Body of pancreas (tissue), 4 donors: ENCODE measurements around the gene SLC25A52.

Experiments used
- CTCF ChIP-seq, 7 experiments: fragments of 450-650 bp in 4 of 7; fragments of 200-600 bp in 3 of 7; sonication (generic) in 3 of 7; IDR thresholded peaks; one replicate each; pipeline ENCODE4 v1.5.1; 2016 to 2019; ENCODE audit warnings: antibody characterized with exemption in 7 of 7
- POLR2A ChIP-seq, 3 donors: fragments of 450-650 bp; IDR thresholded peaks; one replicate each; pipeline ENCODE4 v1.6.1; 2016; ENCODE audit warnings: antibody characterized with exemption in 3 of 3, mild to moderate bottlenecking in 2 of 3

DNA sequence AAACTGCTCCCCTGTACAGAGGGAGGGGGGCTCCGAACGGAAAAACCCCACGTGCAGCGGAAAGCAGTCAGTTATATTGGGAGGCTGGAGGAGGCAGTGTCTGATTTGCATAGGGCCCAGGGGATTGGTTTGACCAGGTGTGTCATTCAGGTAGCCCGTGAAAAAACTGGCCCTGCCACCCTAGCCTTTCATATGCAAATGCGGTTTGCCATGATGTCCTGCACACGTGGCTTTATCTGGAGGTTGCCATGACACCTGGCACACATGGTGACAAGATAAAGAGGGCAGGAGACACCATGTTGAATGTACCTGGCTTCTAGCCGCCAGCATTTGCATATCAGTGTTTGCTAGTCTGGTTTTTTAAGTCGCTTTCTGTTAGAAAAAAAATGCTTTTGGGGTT, 20.5 kb downstream of the SLC25A52 start:
- TF ChIP-seq CTCF (IDR thresholded peaks at IDR 0.05): no peak
- TF ChIP-seq POLR2A (IDR thresholded peaks at IDR 0.05): no peak
